Inferior parietal cortex (tissue), 1 donor: ENCODE results near the gene KCTD21.
A peak's percentile ranks its signal among the peaks of the same experiment; 100 is the strongest.
"Not testable (repeated sequence)": the region's sequence is repeated elsewhere in the genome, so short reads cannot be mapped to it uniquely, and the experiment has no call there.

Experiments
- DNase-seq: peaks from one replicate; pipeline ENCODE4 v3.0.0-alpha.2; 2016; ENCODE audit errors: extremely low spot score

KCTD21 gene

DNA sequence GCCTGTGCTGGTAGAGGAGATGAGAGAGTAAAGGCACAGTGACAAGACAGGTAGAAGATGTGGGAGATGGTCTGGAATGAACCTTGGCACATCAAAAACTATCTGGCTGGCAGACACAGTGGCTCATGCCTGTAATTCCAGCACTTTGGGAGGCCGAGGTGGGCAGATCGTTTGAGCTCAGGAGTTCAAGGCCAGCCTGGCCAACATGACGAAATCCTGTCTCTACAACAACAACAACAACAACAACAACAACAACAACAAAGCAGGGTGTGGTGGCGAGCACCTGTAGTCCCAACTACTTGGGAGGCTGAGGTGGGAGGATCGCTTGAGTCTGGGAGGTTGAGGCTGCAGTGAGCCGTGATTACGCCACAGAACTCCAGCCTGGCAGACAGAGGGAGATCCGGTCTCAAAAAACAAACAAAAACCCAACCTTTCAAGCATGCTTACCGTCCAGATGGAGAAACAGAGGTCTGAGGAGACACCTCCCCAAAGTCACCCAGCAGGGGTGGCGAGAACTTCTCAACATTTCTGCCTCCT is 11.8 kb downstream of the KCTD21 start:
- no peak for DNase-seq

- DNase-seq, result not testable (repeated sequence)
These were observed 12.6 kb downstream of the KCTD21 start for GRCh38 chr11:78175862-78176261.

DNA sequence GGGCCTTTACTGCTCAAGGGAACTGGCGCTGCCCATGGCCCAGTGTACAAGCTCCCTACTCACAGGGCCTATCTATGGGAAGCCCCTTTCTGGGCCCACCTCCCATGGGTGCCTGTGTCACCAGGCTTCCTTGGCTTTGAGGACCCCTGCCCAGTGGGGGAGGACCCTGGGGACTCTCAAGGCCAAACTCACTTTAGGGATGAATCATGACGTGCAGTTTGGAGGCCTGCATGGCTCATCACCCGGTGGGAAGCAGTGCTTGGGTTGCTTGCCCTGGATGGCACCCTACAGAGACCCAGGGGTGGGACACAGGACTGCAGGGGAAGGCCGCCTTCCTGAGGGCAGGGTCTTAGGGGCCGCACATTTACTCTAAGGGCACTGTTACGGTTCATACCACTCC is 16.5 kb downstream of the KCTD21 start:
- DNase-seq, result no peak

- no peak for DNase-seq
These were observed 17.4 kb downstream of the KCTD21 start for GRCh38 chr11:78170874-78171549.

DNA sequence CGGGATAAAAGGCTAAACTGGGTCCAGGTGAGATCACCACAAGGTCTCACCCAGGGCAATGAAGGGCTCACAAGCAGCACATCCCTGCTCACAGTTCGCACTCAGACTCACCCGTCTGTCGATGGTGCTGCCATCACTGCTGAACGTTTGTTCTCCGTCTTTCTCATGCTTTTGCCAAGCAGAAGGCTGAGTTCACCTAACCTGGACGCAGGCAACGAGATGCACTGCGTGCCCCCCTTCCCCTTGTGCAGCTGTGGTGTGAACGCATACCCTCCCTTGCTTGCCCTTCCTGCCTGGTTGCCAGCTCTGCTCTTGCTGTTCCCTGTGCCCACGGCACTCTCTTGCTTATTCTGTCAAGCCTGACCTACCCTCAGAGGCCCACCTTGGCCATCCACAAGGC is 18.0 kb downstream of the KCTD21 start:
- no peak for DNase-seq

GRCh38 chr11:78168539-78169477 is 19.6 kb downstream of the KCTD21 start:
- DNase-seq, result no peak

DNA sequence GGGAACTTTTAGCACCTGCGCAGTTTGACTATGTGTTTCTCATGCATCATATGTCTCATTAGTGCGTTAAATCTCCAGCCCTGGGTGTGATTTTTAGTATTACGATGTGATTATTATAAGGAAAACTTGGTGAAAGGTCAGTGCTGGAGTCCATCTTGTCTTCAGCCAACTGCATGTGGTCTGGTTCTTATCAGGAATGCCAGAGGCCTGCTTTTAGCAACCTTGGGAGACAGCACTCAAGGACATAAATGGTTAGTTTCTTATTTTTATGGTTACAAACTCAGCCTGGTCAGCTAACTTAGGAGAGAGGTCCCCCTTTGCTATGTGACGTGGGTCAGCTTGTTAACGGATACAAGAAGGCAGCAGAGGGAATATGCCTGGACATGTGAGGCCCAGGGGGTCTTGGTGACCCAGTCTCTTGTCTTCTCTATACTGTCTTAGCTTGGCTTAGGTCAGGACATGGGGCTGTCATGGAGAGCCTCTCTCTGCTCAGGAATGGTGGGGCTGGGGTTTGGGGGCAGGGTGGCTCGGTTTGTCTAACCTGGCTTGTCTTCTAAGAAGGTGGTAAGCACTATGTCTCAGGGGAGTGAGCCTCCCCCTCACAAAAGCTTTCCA is 21.5 kb downstream of the KCTD21 start:
- DNase-seq, result no peak

DNA sequence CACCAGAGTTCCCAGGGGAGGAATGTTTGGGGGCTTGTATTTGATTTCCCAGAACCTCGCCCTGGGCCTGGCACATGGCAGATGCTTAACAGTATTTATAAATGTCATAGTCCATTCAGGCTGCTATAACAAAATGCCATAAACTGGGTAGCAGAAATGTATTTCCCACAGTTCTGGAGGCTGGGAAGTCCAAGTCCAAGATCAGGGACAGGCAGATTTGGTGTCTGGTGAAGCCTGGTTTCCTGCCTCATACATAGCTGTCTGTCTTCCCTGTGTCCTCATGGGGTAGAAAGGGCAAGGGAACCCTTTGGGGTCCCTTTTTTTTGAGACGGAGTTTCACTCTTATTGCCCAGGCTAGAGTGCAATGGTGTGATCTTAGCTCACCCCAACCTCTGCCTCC is 24.0 kb downstream of the KCTD21 start:
- DNase-seq, result no peak

- no peak for DNase-seq
These were observed 24.6 kb downstream of the KCTD21 start for GRCh38 chr11:78163828-78164227.

DNA sequence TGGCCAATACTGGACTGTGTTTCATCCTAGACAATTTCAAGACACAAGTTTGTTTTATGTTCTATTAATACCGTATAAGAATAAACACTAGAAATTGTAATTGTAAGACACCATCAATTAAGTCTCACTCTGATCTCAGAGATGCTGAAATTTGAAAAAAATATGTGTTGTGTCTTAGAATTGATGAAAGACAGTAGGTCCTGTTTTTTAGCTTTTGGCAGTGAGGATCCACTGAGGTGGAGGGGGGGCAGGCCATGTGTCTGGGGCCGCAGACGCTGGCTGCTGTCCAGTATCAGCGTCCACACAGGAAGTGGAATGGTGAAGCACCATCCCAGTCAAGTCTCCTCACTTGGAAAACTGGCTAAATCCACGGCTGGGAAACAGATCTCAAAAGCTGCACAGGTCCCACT is 26.5 kb downstream of the KCTD21 start:
- no peak for DNase-seq

DNA sequence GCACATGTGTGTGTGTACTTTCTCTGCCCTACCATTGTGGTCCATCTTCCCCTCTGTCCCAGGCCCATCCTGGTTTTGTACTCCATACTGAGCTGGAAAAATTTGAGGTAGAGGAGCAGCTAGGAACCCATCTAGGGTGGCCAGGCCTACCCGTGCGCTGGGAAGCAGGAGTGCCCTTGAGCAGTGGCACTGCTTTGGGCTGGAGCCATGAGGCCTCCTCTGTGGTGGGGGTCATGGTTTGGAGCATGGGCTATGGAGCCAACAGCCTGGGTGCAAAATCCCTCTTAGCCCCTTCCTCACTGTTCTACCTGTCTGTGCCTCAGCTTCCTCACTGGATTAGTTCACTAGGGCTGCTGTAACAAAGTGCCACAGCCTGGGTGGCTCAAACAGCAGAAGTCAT is 27.1 kb downstream of the KCTD21 start:
- no peak for DNase-seq

GRCh38 chr11:78160557-78160956 is 27.9 kb downstream of the KCTD21 start:
- DNase-seq, result no peak

DNA sequence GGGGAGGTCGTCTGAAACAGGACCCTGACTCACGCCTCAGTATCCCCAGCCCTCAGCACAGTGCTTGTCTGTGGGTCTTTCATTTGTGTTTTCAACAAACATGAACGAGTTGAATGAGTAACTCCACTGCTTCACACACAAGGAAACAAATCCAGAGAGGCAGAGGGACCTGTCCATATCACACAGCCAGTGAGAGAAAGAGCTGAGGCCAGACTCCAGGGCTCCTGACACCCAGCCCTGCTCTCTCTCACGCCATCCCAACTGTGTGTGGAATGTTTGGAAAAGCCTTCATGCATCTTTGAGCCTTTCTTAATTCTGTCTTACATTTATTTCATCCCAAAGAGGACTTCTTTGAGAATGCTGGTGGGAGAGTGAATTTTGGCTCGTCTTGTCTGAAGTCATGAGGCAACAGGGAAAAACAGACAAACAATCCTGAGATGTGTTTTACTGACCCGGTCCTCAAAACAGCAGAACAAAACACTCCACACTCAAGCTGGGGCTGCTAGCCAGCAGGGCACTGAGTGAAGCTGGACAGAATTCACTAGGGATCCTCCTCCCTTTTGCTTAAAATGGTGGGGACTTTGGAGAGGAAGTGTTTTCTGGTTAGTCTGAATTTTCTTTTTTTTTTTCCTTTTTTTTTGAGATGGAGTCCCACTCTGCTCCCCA is 29.3 kb downstream of the KCTD21 start:
- DNase-seq, result no peak

DNA sequence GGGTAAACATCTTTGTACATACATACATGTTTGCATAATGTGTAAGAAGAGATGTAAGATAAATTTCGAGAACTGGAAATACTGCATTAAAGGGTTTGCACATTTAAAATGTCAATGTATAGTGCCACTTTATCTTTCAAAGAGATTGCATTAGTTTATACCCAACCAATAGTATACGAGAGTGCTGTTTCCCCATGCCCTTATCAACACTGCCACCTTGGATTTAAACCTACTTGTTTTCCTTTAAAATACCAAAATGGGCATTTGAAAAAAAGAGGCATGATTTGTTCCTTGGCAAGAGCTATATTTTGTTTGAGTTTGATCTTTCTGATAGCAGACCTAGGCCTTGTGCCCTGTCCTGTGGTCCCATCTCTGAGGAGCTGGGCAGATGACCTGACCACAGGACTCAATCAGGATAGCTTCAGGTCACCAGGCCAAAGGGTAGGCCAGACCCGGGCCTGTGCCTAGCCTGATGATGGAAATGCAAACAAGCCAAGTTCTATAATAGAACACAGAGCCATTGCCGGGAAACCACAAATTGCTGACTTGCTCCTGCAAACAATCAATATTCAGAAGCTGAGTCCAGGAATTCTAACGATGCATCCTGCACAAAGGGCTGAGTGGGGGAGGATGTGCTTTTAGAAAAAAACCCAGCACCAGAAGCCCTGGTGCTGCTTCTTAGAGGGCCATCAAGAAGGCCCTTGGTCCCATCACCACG is 32.1 kb downstream of the KCTD21 start:
- DNase-seq, result no peak

DNA sequence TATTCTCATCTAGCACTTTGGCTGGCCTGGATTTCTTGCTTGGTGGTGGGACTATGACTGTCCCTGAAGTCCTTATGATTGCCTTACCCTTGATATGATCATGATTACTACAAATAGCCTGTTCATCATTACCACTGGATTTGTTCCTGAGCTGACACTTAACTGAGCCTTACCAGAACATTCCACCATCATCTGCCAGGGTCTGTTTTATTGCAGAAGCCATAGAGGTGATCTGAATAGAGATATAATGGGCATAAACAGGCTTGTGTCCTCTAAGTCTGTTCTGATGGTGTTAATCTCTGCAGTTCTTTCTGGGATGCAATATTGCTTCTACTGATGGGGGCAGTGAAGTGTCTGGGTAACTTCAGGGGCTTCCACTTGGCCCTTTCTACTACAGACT is 36.6 kb downstream of the KCTD21 start:
- DNase-seq, result no peak

DNA sequence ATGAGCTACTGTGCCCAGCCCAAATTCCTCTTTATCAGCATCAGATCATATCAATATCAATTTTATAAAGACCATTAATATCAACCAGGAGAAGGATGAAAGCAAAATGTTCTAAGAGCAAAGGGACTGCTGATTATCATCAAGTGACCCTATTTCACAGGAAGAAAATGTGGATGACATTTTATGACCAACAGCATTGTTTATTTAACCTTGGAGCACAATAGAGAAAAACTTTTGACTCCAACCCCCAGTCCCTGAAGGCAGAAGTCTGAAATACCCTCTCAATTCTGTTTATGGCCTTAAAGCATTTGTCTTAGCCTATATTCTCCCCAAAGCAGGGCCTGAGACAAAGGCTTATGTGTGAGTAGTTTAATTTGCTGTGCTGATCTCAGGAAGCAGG is 37.7 kb downstream of the KCTD21 start:
- DNase-seq, result no peak

DNA sequence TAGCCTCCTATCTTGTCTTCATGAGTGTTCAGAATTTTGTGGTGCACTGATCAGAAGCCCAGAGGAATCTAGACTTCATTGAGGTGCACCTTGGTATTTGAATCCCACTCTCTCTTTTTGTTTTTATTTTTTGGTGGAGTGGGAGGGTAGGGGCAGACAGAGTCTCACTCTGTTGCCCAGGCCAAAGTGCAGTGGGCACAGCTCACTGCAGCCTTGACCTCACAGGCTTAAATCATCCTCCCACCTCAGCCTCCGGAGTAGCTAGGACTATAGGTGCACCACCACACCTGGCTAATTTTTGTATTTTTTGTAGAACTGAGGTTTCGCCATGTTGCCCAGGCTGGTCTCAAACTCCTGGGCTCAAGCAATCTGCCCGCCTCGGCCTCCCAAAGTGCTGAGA is 38.1 kb downstream of the KCTD21 start:
- no peak for DNase-seq

DNA sequence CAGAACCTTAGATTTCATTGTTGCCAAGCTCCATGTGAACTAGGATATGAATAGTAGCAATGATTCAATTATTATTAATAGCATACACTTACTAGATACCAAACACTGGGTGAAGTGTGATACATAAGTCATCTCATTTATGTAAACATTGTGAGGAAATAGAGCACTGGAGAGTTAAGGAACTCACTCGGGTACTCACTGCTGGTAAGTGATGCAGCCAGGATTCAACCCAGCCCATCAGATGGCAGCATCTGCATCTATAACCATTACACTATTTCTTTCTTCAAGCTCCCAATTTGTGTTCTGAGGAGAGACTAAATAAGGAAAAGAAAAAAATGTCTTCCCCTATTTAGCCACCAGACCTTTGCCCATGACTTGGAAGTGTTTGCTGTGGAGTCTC is 38.8 kb downstream of the KCTD21 start:
- DNase-seq, result peak; percentile 35

DNA sequence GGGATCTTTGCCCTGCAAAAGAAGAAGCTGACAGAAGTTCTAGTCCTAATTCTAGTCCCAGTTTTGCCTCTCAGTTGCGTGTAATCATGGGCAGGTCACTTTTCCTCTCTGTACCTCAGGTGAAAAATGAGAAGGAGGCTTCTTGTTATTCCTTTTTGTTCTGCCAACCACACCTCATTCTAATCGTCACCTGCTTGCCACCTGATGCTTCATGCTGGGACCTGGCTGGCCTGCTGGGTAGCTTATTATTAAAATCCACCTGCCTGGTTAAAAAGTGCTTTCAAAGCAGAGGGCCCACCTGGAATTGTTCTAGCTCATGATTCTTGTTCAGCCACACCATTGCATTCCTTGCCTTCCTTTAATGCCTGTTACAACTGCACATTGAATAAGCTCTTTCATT is 40.6 kb downstream of the KCTD21 start:
- DNase-seq, result no peak

- no peak for DNase-seq
These were observed 42.9 kb downstream of the KCTD21 start for GRCh38 chr11:78145511-78146025.
